ENCODE measurements around the gene IGFLR1. TPM values are rescaled to one million over a fixed set of nuclear protein-coding genes. Genes with fewer than 3 reads are reported as not detected.

Gene IGFLR1, protein sequence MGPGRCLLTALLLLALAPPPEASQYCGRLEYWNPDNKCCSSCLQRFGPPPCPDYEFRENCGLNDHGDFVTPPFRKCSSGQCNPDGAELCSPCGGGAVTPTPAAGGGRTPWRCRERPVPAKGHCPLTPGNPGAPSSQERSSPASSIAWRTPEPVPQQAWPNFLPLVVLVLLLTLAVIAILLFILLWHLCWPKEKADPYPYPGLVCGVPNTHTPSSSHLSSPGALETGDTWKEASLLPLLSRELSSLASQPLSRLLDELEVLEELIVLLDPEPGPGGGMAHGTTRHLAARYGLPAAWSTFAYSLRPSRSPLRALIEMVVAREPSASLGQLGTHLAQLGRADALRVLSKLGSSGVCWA
- 100 to 1,000 TPM; 114 to 195 (median 134) TPM for polyA plus RNA-seq (ENCODE audit: low read depth in 6 of 6)

DNA sequence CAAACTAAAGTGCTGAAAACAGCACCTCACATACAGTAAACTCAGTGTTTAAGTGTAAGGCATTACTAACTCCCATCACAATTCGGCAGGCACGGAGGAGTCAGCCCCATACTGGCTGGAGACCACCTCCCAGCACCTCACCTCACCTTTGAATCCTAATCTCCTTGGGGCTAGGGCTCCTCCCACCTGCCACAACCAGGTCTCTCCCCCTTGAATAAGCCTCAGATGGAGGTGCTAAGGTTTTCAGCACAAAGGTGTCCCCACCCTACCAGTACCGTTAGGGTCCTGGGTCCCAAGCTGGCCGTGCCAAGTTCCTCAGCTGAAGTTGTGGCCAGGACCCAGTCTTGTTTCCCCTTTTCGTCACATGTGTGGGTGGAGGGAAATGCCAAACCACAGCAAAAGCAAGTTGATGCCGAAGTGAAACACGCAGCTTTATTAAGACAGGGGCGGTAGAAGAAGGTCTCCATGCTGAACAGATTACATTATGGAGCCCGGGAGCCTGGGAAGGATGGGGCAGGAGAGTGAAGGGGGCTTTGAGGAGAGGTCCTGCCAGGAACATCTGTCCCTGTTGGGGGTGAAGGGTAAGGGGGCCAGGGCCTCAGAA, at the start of gene IGFLR1:
Gene IGFLR1, minus strand, starts transcription at position 332 of the 604 bp plus-strand sequence. CDS start 1,272 bp downstream, outside the sequence.
- H3K27me3 Mint-ChIP-seq: no peaks in the 10 kb centered on the region
- H3K27ac Mint-ChIP-seq: peak within 1 kb of the TSS; percentile 98 to 99 (median 98)
- DNase-seq (peak; percentile 85), ATAC-seq (ENCODE audit: low read depth in 2 of 2) (peak; percentile 27 to 32)
- H3K4me1 Mint-ChIP-seq: peaks cover 33 to 70% (median 70%) of the 10 kb centered on the region in 3 donors
- H3K9me3 Mint-ChIP-seq: peaks cover 0 to 2% (median 0%) of the 10 kb centered on the region in 7 donors
- peak within 1 kb of the TSS; percentile 85 to 97 (median 94) for H3K4me3 Mint-ChIP-seq
- H3K36me3 Mint-ChIP-seq: peaks cover 0 to 8% of the 10 kb centered on the region in 2 donors

DNA sequence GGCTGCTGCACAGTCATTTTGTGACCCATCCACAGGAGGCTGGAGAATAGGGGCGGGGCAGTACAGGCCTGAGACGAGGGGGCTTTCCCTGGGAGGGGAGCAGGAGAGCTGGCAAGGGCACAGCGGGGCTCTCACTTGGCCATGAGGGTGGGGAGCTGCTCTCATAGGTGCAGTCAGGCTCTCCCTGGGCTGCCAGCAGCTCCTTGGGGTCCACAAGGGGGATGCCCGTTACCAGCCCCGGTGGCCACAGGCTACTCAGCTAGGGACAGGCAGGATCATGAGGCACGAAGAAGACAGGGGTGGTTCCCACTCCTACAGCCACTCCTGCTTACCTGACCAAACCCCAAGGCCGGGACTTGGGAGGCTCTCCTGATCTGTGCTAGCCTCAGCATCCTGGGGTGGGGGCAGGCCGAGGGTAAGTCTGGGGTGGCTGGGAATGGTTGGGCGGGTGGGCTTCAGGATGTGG, 49.6 kb upstream of the IGFLR1 start:
- H3K4me1 Mint-ChIP-seq: peaks cover 2 to 3% (median 2%) of the 10 kb centered on the region in 3 donors
- peaks cover 9 to 23% (median 18%) of the 10 kb centered on the region in 3 donors for H3K27me3 Mint-ChIP-seq
- no peak for DNase-seq
- H3K4me3 Mint-ChIP-seq: no peak overlapping the region
- no peaks in the 10 kb centered on the region for H3K9me3 Mint-ChIP-seq
- ATAC-seq (ENCODE audit: low read depth in 2 of 2): no peak
- no peak overlapping the region for H3K27ac Mint-ChIP-seq
- H3K36me3 Mint-ChIP-seq: no peaks in the 10 kb centered on the region

DNA sequence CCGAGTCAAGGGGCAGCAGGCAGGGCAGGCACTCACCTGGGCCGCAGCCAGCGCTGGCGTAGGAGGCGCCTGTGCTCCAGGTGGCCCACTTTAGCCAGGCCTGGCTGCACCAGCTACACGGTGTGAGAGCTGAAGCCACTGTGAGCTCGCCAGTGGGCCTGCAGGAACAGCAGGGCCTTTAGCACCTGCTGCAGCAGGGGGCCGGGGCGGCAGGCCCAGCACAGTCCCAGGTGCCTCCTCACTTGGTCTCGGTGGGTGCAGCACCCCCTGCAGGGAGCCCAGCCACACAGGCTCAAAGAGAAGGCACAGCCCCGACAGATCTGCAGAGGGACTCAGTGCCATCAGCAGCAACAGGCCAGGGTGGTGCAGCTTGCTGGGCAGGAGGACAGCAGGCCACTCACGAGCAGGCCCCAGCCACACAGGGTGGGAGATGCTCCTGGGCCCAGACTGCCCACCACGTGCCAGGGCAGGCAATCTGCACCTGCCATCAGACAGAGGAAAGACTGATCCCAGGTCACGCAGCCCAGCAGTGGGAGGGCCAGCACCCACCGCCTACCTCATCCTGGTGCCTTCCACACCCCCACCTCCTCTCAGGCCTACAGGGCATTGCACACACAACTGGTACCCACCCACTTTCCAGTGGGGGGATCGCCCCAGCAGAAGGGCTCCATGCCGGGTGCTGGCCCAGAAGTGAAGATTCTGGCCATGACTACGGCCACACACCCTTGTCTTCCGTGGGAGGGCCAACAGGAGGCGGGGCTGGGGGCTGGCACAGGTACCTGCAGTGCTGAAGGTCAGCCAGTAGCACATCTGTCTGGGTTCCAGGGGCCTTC, 48.9 kb upstream of the IGFLR1 start:
- H3K36me3 Mint-ChIP-seq: no peaks in the 10 kb centered on the region
- peaks cover 5 to 16% (median 12%) of the 10 kb centered on the region in 3 donors for H3K27me3 Mint-ChIP-seq
- H3K4me3 Mint-ChIP-seq: no peak overlapping the region
- H3K27ac Mint-ChIP-seq: no peak overlapping the region
- H3K4me1 Mint-ChIP-seq: peaks cover 0 to 2% (median 0%) of the 10 kb centered on the region in 3 donors
- H3K9me3 Mint-ChIP-seq: no peaks in the 10 kb centered on the region
- no peak for DNase-seq
- peak in 1 of 2 donors; percentile 33 for ATAC-seq (ENCODE audit: low read depth in 2 of 2)

DNA sequence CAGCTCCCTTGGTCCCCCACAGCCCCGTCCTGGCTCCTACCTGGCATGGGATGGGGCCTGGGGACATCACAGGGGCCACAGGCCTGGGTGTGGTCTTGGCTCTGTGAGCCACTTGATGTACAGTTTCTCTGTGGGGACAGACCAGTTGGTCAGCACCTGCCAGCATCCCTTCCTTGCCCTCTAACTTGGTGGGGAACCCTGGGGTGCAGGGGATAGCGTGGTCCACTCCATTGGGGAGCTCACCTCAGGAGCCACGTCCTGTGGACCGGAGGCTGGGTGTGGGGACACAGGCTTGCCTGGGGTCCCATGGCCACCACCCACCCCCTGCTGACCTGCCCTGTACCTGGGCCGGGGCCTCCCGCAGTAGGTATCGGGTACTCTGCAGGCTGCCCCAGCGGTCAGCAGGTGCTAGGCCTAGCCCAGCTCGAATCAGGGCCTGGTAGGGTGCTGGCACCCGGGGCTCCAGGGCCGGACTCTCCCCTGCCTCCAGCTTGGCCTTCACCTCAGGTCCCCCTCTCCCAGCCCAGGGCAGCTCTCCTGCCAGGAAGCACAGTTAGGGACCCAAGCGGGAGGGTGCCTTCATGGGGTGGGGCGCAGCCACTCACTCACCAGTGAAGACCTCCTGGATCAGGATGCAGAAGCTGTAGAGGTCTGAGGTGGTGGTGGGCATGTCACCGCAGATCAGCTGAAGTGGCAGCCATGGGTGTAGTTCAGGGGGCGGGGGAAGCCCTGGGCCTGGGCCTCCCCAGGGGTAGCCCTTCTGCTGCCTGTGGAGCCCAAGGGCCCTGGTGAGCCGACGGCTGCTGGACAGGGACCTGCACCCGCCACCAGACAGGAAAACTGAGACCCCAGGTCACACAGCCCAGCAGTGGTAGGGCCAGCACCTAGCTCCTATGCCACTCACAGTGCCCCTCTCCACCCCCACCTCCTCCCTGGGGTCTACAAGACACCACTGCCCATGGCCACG, 48.0 kb upstream of the IGFLR1 start:
- peaks cover 0 to 2% (median 0%) of the 10 kb centered on the region in 3 donors for H3K4me1 Mint-ChIP-seq
- no peak for ATAC-seq (ENCODE audit: low read depth in 2 of 2)
- no peaks in the 10 kb centered on the region for H3K36me3 Mint-ChIP-seq
- H3K4me3 Mint-ChIP-seq: no peak overlapping the region
- H3K27ac Mint-ChIP-seq: no peak overlapping the region
- no peaks in the 10 kb centered on the region for H3K9me3 Mint-ChIP-seq
- peaks cover 0 to 12% (median 8%) of the 10 kb centered on the region in 3 donors for H3K27me3 Mint-ChIP-seq
- no peak for DNase-seq

DNA sequence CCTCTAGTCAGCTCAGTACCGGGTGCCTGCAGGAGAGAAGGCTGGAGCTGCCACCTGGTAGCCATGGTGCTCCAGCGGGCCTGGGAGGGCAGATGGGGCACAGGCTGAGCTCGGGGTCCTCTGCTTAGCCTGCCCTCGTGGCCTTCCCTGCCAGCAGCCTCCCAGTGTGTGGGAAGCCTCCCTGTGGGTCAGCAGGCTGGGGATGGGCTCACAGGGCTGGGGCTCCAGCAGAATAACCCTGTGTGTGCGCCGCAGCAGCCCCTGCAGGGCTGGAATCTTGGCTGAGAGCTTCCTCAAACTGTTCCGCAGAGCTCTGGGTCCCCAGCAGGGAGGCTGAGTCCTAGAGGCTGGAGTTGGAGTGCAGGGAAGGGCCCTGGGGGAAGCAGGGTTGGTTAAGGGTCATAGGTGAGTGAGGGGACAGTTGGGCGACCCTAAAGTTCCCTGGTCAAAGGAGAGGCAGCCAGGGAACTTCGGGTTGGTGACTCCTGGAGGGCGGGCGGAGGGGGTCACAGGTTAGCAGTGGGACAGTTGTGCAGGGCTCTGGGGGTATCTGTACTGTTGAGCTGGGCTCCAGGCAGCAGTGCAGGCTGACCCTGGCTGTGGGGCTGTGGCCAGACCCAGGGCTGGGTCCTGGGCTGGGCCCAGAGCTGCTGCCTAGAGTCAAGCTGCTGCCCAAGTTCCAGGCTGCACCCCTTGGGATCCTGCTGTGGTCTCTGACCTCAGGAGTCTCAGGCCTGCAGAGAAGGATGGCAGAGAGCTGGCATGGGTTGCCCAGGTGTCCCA, 47.1 kb upstream of the IGFLR1 start:
- peaks cover 0 to 12% (median 8%) of the 10 kb centered on the region in 3 donors for H3K27me3 Mint-ChIP-seq
- H3K27ac Mint-ChIP-seq: no peak overlapping the region
- H3K4me3 Mint-ChIP-seq: no peak overlapping the region
- H3K36me3 Mint-ChIP-seq: no peaks in the 10 kb centered on the region
- ATAC-seq (ENCODE audit: low read depth in 2 of 2) (no peak), DNase-seq (no peak)
- no peaks in the 10 kb centered on the region for H3K9me3 Mint-ChIP-seq
- H3K4me1 Mint-ChIP-seq: peaks cover 0 to 2% (median 0%) of the 10 kb centered on the region in 3 donors

DNA sequence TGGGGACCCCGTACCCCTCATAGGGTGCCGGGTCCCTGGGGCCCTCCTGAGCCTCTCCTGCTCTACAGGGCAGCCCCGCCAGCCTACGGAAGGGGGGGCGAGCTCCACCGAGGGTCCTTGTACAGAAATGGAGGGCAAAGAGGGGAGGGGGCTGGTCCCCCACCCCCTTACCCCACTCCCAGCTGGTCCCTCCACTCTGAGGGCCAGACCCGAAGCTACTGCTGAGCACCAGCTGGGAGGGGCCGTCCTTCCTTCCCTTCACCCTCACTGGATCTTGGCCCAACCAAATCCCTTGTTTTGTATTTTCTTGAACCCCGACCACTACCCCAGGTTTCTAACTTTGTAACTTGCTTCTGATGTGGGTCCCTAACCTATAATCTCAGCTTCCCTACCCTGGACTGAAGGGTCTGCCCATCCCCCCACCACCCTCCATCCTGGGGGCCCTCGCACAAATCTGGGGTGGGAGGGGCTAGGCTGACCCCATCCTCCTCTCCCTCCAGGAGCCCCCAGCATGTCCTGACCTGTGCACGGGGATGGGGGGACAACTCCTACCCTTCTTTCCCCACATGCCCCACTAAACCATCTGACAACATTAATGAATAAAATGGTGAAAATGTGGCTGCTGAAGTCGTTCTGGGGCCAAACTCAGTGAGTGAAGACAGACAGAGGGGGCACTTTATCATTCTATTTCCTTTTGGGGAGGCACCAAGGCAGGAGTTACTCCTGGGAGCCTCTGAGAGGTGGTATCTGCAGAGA, 46.1 kb upstream of the IGFLR1 start:
- no peak for ATAC-seq (ENCODE audit: low read depth in 2 of 2)
- Mint-ChIP-seq H3K4me1 (peaks cover 0 to 5% (median 2%) of the 10 kb centered on the region in 3 donors), H3K27ac (peak overlapping the region in 1 of 6 donors; percentile 63), H3K36me3 (no peaks in the 10 kb centered on the region), H3K27me3 (peaks cover 0 to 6% (median 0%) of the 10 kb centered on the region in 3 donors), H3K4me3 (no peak overlapping the region), H3K9me3 (no peaks in the 10 kb centered on the region)
- DNase-seq: no peak

DNA sequence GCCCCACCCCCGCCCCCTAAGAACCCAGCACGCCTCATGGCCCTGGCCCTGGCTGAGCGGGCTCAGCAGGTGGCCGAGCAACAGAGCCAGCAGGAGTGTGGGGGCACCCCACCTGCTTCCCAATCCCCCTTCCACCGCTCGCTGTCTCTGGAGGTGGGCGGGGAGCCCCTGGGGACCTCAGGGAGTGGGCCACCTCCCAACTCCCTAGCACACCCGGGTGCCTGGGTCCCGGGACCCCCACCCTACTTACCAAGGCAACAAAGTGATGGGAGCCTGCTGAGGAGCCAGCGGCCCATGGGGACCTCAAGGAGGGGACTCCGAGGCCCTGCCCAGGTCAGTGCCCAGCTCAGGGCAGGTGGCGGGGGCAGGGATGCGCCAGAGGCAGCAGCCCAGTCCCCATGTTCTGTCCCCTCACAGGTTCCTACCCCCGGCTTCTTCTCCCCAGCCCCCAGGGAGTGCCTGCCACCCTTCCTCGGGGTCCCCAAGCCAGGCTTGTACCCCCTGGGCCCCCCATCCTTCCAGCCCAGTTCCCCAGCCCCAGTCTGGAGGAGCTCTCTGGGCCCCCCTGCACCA, 45.1 kb upstream of the IGFLR1 start:
- Mint-ChIP-seq H3K4me3 (no peak overlapping the region), H3K27ac (no peak overlapping the region), H3K36me3 (no peaks in the 10 kb centered on the region), H3K9me3 (no peaks in the 10 kb centered on the region), H3K4me1 (peaks cover 0 to 10% (median 8%) of the 10 kb centered on the region in 3 donors), H3K27me3 (no peaks in the 10 kb centered on the region)
- no peak for ATAC-seq (ENCODE audit: low read depth in 2 of 2)
- DNase-seq: no peak

DNA sequence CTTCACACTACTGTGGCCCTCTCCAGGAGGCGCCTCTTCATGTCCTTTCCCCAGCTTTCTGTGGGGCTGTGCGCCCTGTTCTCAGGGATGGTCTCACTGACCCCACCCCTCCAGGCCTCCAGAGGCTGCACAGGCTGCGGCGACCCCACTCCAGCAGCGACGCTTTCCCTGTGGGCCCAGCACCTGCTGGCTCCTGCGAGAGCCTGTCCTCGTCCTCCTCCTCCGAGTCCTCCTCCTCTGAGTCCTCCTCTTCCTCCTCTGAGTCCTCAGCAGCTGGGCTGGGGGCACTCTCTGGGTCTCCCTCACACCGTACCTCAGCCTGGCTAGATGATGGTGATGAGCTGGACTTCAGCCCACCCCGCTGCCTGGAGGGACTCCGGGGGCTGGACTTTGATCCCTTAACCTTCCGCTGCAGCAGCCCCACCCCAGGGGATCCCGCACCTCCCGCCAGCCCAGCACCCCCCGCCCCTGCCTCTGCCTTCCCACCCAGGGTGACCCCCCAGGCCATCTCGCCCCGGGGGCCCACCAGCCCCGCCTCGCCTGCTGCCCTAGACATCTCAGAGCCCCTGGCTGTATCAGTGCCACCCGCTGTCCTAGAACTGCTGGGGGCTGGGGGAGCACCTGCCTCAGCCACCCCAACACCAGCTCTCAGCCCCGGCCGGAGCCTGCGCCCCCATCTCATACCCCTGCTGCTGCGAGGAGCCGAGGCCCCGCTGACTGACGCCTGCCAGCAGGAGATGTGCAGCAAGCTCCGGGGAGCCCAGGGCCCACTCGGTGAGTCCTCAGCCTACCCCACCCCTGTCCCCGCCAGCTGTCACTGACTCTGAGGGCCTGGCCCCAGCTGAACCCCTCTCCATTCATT, 44.3 kb upstream of the IGFLR1 start:
- Mint-ChIP-seq H3K4me1 (peaks cover 0 to 10% (median 8%) of the 10 kb centered on the region in 3 donors), H3K27me3 (no peaks in the 10 kb centered on the region), H3K36me3 (no peaks in the 10 kb centered on the region), H3K27ac (peak overlapping the region in 3 of 6 donors; percentile 54 to 82 (median 62)), H3K4me3 (no peak overlapping the region), H3K9me3 (no peaks in the 10 kb centered on the region)
- no peak for DNase-seq
- no peak for ATAC-seq (ENCODE audit: low read depth in 2 of 2)

DNA sequence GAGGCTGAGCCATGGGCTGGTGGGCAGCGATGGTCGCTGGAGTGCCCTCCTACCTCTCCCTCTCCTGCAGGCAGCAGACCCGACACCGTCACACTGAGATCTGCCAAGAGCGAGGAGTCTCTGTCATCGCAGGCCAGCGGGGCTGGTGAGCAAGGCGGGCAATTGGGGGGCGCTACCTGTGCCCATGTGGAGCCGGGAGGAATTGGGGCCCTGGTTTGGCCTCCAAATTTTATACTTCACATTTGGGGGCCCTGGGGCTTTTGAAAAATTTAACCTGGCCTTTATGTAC, 43.0 kb upstream of the IGFLR1 start:
- Mint-ChIP-seq H3K27me3 (no peaks in the 10 kb centered on the region), H3K4me3 (no peak overlapping the region), H3K4me1 (peaks cover 0 to 10% (median 8%) of the 10 kb centered on the region in 3 donors), H3K9me3 (no peaks in the 10 kb centered on the region), H3K36me3 (no peaks in the 10 kb centered on the region), H3K27ac (no peak overlapping the region)
- DNase-seq (no peak), ATAC-seq (ENCODE audit: low read depth in 2 of 2) (no peak)

DNA sequence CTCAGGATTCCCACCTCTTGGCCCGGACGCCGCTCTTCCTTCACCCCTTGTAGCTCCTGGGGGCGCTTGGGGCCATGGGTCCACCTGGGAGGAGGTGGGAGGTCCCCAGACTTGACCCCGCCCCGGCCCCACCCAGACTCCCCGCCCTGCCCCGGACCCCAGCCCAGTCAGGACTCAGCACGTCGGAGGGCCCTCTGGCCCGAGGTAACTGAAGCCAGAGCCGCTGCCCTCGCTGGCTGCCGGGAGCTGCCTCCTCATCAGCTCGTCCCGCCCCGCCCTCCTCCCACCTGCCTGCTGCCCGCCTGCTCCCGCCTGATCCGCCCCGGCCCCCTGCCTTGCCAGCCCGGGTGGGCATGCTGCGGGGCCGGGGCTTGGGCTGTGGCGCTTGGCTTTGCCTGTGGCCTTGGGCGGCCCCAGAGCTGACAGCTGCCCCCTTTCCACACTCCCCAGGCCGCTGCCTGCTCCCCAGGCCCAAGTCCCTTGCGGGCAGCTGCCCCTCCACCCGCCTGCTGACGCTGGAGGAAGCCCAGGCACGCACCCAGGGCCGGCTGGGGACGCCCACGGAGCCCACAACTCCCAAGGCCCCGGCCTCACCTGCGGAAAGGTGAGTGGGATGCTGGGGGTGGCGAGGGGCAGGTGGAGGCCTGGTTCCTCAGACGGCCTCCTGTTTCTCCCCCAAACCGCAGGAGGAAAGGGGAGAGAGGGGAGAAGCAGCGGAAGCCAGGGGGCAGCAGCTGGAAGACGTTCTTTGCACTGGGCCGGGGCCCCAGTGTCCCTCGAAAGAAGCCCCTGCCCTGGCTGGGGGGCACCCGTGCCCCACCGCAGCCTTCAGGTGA, 42.5 kb upstream of the IGFLR1 start:
- H3K4me1 Mint-ChIP-seq: peaks cover 0 to 10% (median 8%) of the 10 kb centered on the region in 3 donors
- no peak overlapping the region for H3K27ac Mint-ChIP-seq
- no peak for DNase-seq
- H3K4me3 Mint-ChIP-seq: no peak overlapping the region
- H3K36me3 Mint-ChIP-seq: no peaks in the 10 kb centered on the region
- no peaks in the 10 kb centered on the region for H3K9me3 Mint-ChIP-seq
- ATAC-seq (ENCODE audit: low read depth in 2 of 2): no peak
- H3K27me3 Mint-ChIP-seq: no peaks in the 10 kb centered on the region

All from naive B cell (primary cell).